Caco-2 (cell line): ENCODE data around the gene KRT85. TPM values are rescaled to one million over a fixed set of nuclear protein-coding genes. Genes with fewer than 3 reads are reported as not detected.
A peak's percentile ranks its signal among the peaks of the same experiment; 100 is the strongest.

Source experiments
- BruUV-seq: library from RNA; stranded (reverse); fragments of 400-500 nt; replicated peaks from 2 replicates; lab custom pipeline; 2021; lab: Mats Ljungman, UMichigan
- CTCF ChIA-PET: fragments of 300-600 bp; sonication (Branson Sonifier 250); formaldehyde crosslinking; loops from one replicate; lab custom pipeline; 2022; ENCODE audit warnings: antibody characterized with exemption; lab: Charles Lee
- POLR2A ChIA-PET: fragments of 300-600 bp; sonication (Branson Sonifier 250); formaldehyde crosslinking; loops from one replicate; lab custom pipeline; 2022; ENCODE audit warnings: antibody characterized with exemption; lab: Charles Lee
- DNase-seq, 2 experiments: peaks; one replicate each; pipeline versions ENCODE4 v3.0.0 to v3.0.0-alpha.2; 2020 to 2022
- H3K27me3 ChIP-seq: replicated peaks from 2 replicates; pipeline ENCODE4 v1.6.0; 2011; ENCODE audit warnings: low read length; ENCODE audit not compliant: control insufficient read depth, insufficient read depth
- H3K36me3 ChIP-seq: 2 replicates; pipeline ENCODE4 v1.5.1; 2011; ENCODE audit warnings: low read length; ENCODE audit not compliant: control insufficient read depth, insufficient read depth
- H3K4me1 ChIP-seq: fragments of 250-450 bp; sonication (Bioruptor Pico); 2 replicates; pipeline ENCODE4 v1.5.1; 2020; ENCODE audit warnings: mild to moderate bottlenecking
- H3K4me3 ChIP-seq: 2 replicates; pipeline ENCODE4 v1.5.1; 2011; ENCODE audit warnings: low read depth, mild to moderate bottlenecking, control low read depth, low read length
- H3K9me3 ChIP-seq: fragments of 250-450 bp; sonication (Bioruptor Pico); 2 replicates; pipeline ENCODE4 v1.5.1; 2020; ENCODE audit warnings: mild to moderate bottlenecking, moderate library complexity
- H3K27ac Mint-ChIP-seq: one replicate; pipeline ENCODE4 v1.8.0; 2022; ENCODE audit warnings: mixed read lengths; ENCODE audit not compliant: unreplicated experiment
- H3K27me3 Mint-ChIP-seq: one replicate; pipeline ENCODE4 v1.8.0; 2022; ENCODE audit warnings: mixed read lengths; ENCODE audit not compliant: insufficient read depth, unreplicated experiment
- H3K36me3 Mint-ChIP-seq: one replicate; pipeline ENCODE4 v1.8.0; 2022; ENCODE audit warnings: mild to moderate bottlenecking, mixed read lengths; ENCODE audit not compliant: insufficient read depth, unreplicated experiment
- H3K4me1 Mint-ChIP-seq: one replicate; pipeline ENCODE4 v1.8.0; 2022; ENCODE audit warnings: low read depth, mixed read lengths; ENCODE audit not compliant: unreplicated experiment
- H3K4me3 Mint-ChIP-seq: one replicate; pipeline ENCODE4 v1.8.0; 2022; ENCODE audit warnings: mild to moderate bottlenecking, moderate library complexity, mixed read lengths; ENCODE audit not compliant: unreplicated experiment
- H3K9me3 Mint-ChIP-seq: one replicate; pipeline ENCODE4 v1.8.0; 2022; ENCODE audit warnings: mixed read lengths; ENCODE audit not compliant: unreplicated experiment
- intact Hi-C: fragments of 100-400 bp; cut with micrococcal nuclease; formaldehyde crosslinking; loops from one replicate; pipeline ENCODE4 v1.10.0; 2022; ENCODE audit not compliant: unreplicated experiment
- total RNA-seq: library from RNA; stranded (reverse); gene quantifications from 2 replicates; pipeline ENCODE4 v1.2.3, GENCODE V29; 2022
- TF ChIP-seq, protein P1 (sequence below), 2 experiments: fragments of 200-600 bp in 1 of 2; IDR thresholded peaks; 1 replicate in 1 of 2; 2 replicates in 1 of 2; pipeline versions ENCODE4 v1.5.1 to v1.8.0; 2011 to 2022; ENCODE audit warnings: antibody characterized with exemption in 1 of 2, control low read depth in 1 of 2, inconsistent platforms in 1 of 2, low read depth in 1 of 2, low read length in 1 of 2, mild to moderate bottlenecking in 1 of 2, moderate library complexity in 1 of 2; ENCODE audit not compliant: insufficient read depth in 1 of 2, severe bottlenecking in 1 of 2, unreplicated experiment in 1 of 2

Gene KRT85
- total RNA-seq, 1 experiment from 2014 or later = not detected

DNA sequence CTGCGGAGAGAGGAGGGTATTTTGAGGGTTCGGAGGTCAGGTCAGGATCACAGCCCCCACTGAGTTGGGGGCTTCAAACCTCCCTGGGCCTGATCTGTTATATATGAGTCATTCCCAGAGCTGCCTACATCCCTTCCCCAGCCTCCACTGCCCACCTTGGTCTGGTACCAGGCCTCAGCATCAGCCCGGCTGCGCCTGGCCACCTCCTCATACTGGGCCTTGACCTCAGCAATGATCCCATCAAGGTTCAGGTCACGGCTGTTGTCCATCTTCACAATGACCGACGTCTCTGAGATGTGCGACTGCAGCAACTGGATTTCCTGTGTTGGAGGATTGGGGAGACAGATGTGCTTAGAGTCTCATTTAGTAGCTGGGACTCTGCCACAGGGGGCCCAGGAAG lies 13.9 kb upstream of the KRT85 start:
- no peak for DNase-seq
- Mint-ChIP-seq H3K27me3 (peaks cover 7% of the 10 kb centered on the region), H3K36me3 (no peaks in the 10 kb centered on the region), H3K4me3 (no peak overlapping the region), H3K9me3 (no peaks in the 10 kb centered on the region), H3K27ac (no peak overlapping the region), H3K4me1 (no peaks in the 10 kb centered on the region)
- CTCF ChIA-PET = no interaction called here
- no peaks in the 10 kb centered on the region for H3K4me1 ChIP-seq
- TF ChIP-seq, protein P1, sequence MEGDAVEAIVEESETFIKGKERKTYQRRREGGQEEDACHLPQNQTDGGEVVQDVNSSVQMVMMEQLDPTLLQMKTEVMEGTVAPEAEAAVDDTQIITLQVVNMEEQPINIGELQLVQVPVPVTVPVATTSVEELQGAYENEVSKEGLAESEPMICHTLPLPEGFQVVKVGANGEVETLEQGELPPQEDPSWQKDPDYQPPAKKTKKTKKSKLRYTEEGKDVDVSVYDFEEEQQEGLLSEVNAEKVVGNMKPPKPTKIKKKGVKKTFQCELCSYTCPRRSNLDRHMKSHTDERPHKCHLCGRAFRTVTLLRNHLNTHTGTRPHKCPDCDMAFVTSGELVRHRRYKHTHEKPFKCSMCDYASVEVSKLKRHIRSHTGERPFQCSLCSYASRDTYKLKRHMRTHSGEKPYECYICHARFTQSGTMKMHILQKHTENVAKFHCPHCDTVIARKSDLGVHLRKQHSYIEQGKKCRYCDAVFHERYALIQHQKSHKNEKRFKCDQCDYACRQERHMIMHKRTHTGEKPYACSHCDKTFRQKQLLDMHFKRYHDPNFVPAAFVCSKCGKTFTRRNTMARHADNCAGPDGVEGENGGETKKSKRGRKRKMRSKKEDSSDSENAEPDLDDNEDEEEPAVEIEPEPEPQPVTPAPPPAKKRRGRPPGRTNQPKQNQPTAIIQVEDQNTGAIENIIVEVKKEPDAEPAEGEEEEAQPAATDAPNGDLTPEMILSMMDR (IDR thresholded peaks at IDR 0.05; ENCODE audit: insufficient read depth in 1 of 2, low read depth in 1 of 2, low read length in 1 of 2, severe bottlenecking in 1 of 2, unreplicated experiment in 1 of 2) = no peak
- no peaks in the 10 kb centered on the region for H3K9me3 ChIP-seq
- H3K27me3 ChIP-seq = no peaks in the 10 kb centered on the region
- intact Hi-C loops = no loop called here
- POLR2A ChIA-PET = no interaction called here
- H3K36me3 ChIP-seq = no peaks in the 10 kb centered on the region
- no peak overlapping the region for H3K4me3 ChIP-seq
- no TSS peak for BruUV-seq

DNA sequence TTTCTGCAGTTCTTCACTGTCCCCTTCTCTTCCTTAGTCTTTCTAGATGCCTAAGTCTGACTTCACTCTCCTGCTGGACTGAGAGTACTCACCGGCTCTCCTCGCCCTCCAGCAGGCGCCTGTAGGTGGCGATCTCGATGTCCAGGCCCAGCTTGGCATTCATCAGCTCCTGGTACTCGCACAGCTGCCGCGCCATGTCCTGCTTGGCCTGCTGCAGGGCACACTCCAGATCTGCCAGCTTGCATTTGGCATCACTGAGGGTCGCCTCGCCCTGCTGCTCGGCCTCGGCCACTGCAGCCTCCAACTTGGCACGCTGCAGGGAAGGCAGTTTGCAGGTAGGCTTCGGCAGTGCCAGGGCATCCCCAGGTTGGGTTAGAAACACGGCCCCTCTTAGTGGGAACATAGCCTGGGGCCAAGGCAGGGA lies 13.0 kb upstream of the KRT85 start:
- H3K9me3 Mint-ChIP-seq = no peaks in the 10 kb centered on the region
- Histone ChIP-seq H3K4me1 (no peaks in the 10 kb centered on the region), H3K36me3 (no peaks in the 10 kb centered on the region), H3K27me3 (no peaks in the 10 kb centered on the region), H3K4me3 (no peak overlapping the region), H3K9me3 (no peaks in the 10 kb centered on the region)
- TF ChIP-seq, protein P1 (IDR thresholded peaks at IDR 0.05; ENCODE audit: insufficient read depth in 1 of 2, low read depth in 1 of 2, low read length in 1 of 2, severe bottlenecking in 1 of 2, unreplicated experiment in 1 of 2) = peak in 1 of 2 experiments; percentile 46
- no peaks in the 10 kb centered on the region for H3K4me1 Mint-ChIP-seq
- H3K36me3 Mint-ChIP-seq = no peaks in the 10 kb centered on the region
- CTCF ChIA-PET = interaction anchor here (0.7 kb wide), 1 partner anchor 16 kb away, joined by 3 read pairs; no protein-coding TSS in a partner anchor
- no peak overlapping the region for H3K27ac Mint-ChIP-seq
- peaks cover 7% of the 10 kb centered on the region for H3K27me3 Mint-ChIP-seq
- no peak overlapping the region for H3K4me3 Mint-ChIP-seq
- POLR2A ChIA-PET = no interaction called here
- BruUV-seq = no TSS peak
- DNase-seq = peak in 1 of 2 experiments; percentile 24
- intact Hi-C loops = no loop called here

DNA sequence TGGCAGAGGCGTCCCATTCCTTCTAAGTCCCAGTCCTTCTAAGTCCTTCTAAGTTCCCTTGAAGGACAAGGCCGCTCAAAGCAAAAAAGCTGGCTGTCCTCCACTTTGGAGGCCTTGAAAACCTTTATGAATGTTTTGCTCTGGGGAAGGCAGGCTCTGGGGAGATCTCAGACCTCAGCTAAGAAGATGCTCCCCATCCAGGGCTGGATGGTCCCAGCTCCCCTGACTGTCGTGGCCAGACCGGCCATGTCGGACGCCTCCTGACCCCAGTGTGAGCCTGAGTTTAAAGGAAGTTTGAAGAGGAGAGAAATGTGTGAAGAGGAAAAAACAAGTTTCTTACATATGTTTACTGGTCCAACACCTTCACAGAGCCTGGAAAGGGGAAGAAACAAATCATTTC lies 12.3 kb upstream of the KRT85 start:
- CTCF ChIA-PET = interaction anchor here (0.7 kb wide), 1 partner anchor 16 kb away, joined by 3 read pairs; no protein-coding TSS in a partner anchor
- intact Hi-C loops = no loop called here

More for the DNA sequence above, 12.3 kb upstream of the KRT85 start:
- Histone ChIP-seq H3K4me3 (no peak overlapping the region), H3K36me3 (no peaks in the 10 kb centered on the region), H3K4me1 (no peaks in the 10 kb centered on the region), H3K9me3 (no peaks in the 10 kb centered on the region), H3K27me3 (no peaks in the 10 kb centered on the region)
- DNase-seq = no peak
- no peaks in the 10 kb centered on the region for H3K36me3 Mint-ChIP-seq
- POLR2A ChIA-PET = no interaction called here
- H3K27ac Mint-ChIP-seq = no peak overlapping the region
- H3K4me1 Mint-ChIP-seq = no peaks in the 10 kb centered on the region
- no peak overlapping the region for H3K4me3 Mint-ChIP-seq
- H3K27me3 Mint-ChIP-seq = peaks cover 7% of the 10 kb centered on the region
- no TSS peak for BruUV-seq
- no peaks in the 10 kb centered on the region for H3K9me3 Mint-ChIP-seq
- TF ChIP-seq, protein P1 (IDR thresholded peaks at IDR 0.05; ENCODE audit: insufficient read depth in 1 of 2, low read depth in 1 of 2, low read length in 1 of 2, severe bottlenecking in 1 of 2, unreplicated experiment in 1 of 2) = no peak
